Fibroblast of skin of left biceps (primary cell): ENCODE measurements around the gene DDI2.
"Not testable (repeated sequence)": the region's sequence is repeated elsewhere in the genome, so short reads cannot be mapped to it uniquely, and the experiment has no call there.

ENCODE experiments used
- DNase-seq, 2 experiments: peaks; one replicate each; pipeline ENCODE4 v3.0.0-alpha.2; 2013; ENCODE audit warnings: low read depth in 2 of 2

Gene DDI2

GRCh38 chr1:15636436-15636835 is 19.2 kb downstream of the DDI2 start:
- DNase-seq = no peak

DNA sequence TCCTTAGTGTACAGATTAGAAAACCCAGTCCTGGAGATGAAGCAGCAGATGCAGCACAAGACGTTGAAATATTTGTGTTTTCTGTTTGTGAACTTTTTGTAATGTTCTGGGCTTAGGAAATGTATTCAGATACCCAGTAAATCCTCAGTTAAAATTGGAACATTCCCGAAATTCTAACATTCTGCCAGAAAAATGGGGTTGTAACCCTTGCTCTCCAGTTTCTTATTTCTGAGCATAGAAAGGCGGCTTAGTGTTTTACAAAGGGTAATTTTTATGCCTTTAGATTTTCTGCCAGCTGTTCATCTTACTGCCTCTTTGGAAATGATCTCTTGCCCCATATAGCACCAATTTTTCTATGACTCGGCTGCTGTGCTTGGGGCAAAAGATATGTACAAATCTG is 20.6 kb downstream of the DDI2 start:
- no peak for DNase-seq

- DNase-seq = no peak
Measured at GRCh38 chr1:15639262-15639661, 22.0 kb downstream of the DDI2 start.

GRCh38 chr1:15639931-15640330 is 22.7 kb downstream of the DDI2 start:
- no peak for DNase-seq

GRCh38 chr1:15640667-15641066 is 23.4 kb downstream of the DDI2 start:
- no peak for DNase-seq

DNA sequence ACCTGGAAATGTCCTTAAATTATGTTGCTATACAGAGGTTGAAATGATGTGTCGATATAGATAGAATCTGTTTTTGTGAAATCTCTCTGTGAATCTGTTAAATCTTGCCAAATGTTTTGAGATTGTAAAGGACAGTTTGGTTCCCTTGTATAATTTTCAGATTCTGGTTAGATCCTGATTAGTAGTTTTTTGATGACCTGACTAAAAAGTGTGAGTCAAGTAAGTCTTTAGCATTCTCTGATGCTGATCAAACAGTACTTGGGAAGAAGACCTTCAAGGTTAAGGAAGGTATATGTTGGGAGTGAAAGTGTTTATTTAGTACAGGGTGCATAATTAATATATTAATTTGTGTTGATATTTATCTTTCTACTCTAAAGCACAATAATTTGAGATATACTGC is 32.7 kb downstream of the DDI2 start:
- no peak for DNase-seq

DNA sequence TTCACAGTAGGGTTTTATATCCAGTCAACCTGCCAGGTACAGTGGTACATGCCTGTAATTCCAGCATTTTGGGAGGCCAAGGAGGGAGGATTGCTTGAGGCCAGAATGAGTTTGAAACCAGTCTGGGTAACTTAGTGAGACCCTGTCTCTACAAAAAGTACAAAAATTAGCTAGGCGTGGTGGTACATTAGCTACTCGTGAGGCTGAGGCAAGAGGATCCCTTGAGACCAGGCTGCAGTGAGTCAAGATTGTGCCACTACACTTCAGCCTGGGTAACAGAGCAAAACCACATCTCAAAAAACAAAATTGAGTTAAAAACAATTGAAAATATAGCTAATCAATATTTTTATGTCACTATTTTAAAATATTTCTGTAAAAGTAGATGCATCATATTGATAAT is 33.2 kb downstream of the DDI2 start:
- no peak for DNase-seq

DNA sequence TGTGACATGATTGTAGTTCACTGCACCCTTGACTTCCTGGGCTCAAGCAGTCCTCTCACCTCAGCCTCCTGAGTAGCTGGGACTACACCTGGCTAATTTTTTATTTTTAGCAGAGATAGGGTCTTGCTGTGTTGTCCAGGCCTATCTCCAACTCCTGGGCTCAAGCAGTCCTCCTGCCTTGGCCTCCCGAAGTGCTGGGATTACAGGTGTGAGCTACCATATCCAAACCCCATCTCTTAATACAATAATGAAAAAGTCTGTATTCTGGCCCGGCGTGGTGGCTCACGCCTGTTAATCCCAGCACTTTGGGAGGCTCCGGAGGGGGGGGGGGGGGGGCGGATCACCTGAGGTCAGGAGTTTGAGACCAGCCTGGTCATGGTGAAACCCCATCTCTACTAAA is 34.9 kb downstream of the DDI2 start:
- not testable (repeated sequence) for DNase-seq

DNA sequence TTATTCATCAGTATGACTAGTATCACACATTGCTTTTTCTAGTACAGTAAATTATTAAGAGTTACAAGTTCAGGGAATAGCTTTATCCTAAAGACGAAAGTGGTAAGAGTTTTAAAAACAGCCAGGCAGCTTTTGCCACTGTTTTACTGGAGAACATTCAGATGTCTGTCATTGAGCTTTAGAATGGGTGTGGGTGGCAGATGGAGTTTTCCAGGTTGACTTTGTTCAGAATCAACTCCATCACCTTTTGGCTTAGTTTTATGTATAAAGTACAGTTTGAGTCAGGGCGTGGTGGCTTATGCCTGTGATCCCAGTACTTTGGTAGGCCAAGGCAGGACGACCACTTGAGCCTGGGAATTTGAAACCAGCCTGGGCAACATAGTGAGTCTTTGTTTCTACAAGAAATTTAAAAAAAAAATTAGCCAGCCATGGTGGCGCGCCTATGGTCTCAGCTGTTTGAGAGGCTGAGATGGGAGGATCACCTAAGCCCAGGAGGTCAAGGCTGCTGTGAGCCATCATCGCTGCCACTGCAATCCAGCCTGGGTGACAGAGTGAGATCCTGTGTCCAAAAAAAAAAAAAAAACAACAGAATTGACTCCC is 36.9 kb downstream of the DDI2 start:
- DNase-seq = no peak

DNA sequence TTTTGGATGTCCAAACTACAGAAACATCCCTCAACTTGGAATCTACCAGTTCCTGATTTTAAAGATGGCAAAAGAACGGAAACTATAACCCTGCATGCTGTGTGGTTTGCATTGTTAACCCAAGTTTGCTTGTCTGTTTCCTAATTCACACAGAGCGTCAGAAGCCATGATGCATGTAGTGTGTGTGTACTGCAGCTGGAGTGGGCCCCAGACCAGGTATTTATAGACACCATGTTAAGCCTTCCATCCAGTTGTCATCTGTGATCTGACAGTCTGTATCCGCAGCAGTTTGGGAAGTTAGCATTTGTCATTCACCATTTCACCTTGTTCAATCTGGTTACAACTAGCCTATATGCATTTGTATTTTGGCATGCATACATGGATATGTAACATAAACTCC is 39.2 kb downstream of the DDI2 start:
- DNase-seq = no peak

DNA sequence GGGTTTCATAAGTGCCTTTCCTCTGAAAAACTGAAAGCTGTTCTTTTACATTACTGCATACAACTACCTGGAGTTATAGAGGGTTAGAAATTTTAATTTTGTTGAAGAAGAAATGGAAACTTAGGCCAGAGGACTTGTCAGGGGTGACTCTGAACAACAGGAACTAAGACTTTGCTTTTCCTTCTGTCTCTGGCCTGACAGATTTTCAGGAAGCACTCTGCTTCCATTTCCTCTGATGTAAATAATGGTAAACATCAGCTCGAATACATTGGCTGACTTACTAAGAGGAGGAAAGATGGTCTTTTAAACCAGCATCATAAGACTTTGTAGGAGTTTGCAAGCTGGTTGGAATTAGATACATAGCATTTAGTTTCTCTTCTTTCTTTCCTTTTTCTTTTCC is 39.8 kb downstream of the DDI2 start:
- DNase-seq = no peak

DNA sequence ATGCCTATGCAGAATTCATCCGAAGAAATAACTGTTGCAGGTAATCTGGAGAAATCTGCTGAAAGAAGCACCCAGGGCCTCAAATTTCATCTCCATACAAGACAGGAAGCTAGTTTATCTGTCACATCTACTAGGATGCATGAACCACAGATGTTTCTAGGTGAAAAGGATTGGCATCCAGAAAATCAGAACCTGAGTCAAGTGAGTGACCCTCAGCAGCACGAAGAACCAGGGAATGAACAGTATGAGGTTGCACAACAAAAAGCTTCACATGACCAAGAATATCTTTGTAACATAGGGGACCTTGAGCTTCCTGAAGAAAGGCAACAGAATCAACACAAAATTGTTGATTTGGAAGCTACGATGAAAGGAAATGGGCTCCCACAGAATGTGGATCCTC is 42.9 kb downstream of the DDI2 start:
- DNase-seq = no peak

DNA sequence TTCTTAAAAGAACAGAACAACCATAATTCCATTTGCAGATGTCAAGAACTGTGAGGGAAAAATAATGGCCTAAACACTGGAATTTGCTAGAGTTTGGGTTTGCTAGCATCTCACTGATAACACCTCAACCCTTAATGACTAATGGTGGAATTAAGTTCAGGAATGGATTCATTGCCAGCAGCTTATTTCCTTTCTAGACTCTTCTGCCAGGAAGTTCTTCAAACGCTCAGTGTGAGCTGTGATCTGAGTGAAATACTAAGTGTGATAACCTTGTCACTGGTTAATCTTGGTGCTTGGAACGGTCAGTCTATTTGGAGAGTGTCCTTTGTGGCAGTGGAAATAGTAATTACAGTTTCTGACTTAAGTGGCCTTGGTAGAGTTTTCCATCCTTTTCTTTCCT is 45.2 kb downstream of the DDI2 start:
- no peak for DNase-seq

DNA sequence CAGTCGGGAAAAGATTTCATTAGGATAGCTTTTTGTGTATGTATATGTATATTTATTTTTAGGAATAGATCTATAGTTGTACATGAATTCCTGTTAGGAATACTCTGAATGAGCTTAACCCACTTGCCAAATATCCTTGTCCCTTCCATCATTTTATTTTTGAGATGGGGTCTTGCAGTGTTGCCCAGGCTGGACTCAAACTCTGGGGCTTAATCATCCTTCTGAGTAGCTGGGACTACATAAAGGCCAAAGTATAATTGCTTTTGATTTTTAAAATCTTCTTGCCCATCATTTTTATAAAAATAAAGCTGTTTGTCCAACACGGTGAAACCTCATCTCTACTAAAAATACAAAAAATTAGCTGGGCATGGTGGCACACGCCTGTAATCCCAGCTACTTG is 46.7 kb downstream of the DDI2 start:
- DNase-seq = no peak

- DNase-seq = no peak
Measured at GRCh38 chr1:15667362-15667761, 50.1 kb downstream of the DDI2 start.

GRCh38 chr1:15668089-15668754 is 51.0 kb downstream of the DDI2 start:
- no peak for DNase-seq

- DNase-seq = no peak
Measured at GRCh38 chr1:15669074-15669473, 51.8 kb downstream of the DDI2 start.

- DNase-seq = no peak
Measured at GRCh38 chr1:15669864-15670263, 52.6 kb downstream of the DDI2 start.

DNA sequence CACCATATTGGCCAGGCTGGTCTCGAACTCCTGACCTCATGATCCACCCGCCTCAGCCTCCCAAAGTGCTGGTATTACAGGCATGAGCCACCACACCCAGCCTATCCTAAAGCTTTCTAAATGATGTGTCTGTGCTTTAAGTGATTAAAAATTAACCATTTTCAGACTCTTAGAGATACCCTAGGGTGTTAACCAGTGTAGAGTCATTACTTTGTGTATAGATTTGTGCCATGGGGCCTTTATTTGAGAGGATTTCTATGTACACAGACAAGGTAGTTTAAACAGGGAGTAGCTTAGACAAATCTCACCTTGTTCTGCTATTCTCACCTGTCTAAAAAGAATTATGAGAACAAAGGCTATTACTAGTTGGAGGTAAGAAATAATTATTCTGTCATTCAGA is 54.2 kb downstream of the DDI2 start:
- DNase-seq = no peak

DNA sequence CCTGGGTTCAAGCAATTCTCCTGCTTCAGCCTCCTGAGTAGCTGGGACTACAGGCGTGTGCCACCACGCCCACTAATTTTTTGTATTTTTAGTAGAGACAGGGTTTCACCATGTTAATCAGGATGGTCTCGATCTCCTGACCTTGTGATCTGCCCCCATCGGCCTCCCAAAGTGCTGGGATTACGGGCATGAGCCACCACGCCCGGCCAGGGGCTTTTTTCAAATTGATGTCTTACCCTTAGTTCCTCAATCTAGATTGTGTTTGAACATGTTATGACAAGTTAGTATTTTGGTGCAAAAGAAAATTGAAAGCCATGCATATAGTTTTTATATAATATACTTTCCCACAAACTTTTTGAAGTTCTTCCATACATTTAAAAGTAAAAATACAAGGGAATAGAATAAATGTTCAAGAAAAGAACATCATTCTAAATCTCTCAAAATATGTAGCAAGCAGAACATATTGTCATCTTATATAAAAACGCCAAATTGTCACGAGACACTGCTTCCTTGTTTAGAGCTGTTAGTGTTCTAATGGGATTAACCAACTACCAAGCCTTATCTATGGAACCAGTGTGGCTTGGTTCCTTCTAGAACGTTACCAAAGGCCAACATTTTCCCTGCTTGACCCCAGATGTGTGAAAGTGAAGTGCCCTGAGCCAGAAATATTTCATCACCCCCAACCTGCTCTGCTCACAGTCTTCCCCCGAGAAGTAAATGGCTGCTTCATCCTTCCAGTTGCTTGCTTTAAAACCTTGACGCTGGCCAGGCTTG is 57.3 kb downstream of the DDI2 start:
- no peak for DNase-seq

DNA sequence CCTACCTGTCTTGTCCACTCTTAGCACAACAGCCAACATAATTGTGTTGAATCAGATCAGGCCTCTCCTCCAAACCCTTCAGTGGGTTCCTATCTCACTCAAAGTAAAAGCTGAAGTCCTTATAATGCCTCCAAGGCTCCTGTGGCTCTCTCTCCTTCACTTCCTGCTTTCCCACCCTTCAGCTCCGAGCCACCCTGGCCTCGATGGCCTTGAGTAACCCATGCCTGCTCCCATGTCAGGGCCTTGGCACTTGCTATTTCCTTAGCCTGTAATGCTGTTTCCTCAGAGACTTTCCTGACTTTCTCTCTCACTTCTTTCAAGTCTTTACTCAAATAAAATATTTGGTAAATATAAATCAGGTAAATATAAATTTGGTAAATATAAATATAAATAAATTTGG is 58.8 kb downstream of the DDI2 start:
- DNase-seq = no peak

GRCh38 chr1:15676688-15677661 is 59.7 kb downstream of the DDI2 start:
- DNase-seq = no peak
